GM23248 (cell line): ENCODE data around the gene HEBP1.

Experiments used
- EZH2 ChIP-seq: fragments of 200-600 bp; sonication (generic); IDR thresholded peaks from 2 replicates; pipeline ENCODE4 v1.6.1; 2018; ENCODE audit warnings: antibody characterized with exemption, mild to moderate bottlenecking; ENCODE audit not compliant: insufficient read depth, poor library complexity, severe bottlenecking
- EZH2phosphoT487 ChIP-seq: fragments of 200-600 bp; sonication (generic); IDR thresholded peaks from 2 replicates; pipeline ENCODE4 v1.6.1; 2018; ENCODE audit warnings: antibody characterized with exemption, moderate library complexity, mild to moderate bottlenecking, low read depth; ENCODE audit not compliant: insufficient read depth

DNA sequence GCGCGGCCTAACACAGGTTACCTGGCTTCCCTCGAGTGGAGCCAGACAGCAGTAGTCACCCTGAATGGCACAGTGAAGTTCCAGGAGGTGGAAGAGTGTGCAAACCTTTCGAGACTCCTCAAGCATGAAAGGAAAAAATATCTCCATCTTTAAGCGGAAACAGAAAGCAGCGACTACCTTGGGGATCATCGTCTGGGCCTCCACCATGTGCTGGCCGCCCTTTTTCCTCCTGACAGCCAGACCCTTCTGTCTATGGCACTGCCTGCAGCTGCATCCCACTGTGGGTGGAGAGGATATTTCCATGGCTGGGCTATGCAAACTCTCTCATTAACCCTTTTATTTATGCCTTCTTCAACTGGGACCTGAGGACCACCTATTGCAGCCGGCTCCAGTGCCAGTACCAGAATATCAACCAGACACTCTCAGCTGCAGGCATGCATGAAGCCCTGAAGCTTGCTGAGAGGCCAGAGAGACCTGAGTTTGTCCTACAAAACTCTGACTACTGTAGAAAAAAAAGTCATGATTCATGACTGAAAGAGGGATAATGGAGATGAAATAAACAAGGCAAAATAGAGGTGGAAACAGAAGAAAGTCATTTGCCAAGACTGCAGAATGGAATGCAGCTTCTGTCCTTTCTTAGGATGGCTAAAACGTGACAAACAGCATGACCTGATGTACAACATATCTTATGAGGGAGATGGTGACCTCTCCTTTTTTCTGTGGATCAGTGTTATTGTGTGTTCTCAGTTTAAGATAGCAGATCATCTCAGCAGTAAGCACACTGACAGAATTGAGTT is 2.4 kb upstream of the HEBP1 start:
- TF ChIP-seq EZH2 (no peak), EZH2phosphoT487 (no peak)
